GM19455 (cell line): Measurements from ENCODE around the gene TCF7L2.

Experiments
- ATAC-seq: cut with Tn5 transposase; IDR thresholded peaks from one replicate; pipeline ENCODE4 v1.9.1; 2021; ENCODE audit not compliant: unreplicated experiment

TCF7L2 gene

DNA sequence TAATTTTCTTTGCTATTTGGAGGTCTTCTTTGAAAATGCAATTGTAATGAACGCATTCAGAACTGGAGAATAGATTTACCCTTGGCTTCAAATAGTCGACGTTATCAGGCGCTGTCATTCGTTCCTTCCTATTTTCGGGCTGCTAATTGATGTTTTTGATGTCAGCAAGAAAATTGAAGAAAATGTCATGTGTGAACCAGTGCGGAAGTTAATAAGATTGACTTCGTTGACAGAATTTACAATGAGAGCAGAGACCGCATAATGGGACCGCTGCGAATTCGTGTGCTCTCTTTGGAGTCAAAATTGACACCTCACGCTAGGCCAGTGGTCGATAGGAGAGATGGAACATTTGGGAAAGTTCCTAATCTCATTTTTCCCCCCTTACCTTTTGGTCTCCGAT is 168.8 kb downstream of the TCF7L2 start:
- ATAC-seq: no peak

GRCh38 chr10:113119801-113120200 is 169.8 kb downstream of the TCF7L2 start:
- no peak for ATAC-seq

DNA sequence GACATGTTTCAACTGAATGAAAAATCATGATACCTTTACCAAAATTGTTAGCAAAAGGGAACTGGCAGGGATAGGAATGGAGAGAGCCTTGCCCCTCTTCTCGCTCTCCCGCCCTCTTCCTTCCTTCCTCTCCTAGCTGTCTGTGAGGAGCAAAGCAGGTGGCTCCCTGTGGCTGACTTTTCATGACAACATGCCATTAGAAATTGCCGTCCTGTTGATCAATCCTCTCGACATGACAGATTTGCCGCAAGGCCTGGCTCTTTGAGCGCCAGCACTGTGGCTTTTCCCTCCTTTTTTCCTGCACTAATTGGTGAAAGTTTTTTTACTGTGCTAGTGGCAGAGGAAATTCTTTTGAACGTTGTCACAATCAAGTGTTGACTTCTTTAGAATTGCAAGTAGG is 171.1 kb downstream of the TCF7L2 start:
- no peak for ATAC-seq

GRCh38 chr10:113122947-113123346 is 172.9 kb downstream of the TCF7L2 start:
- no peak for ATAC-seq

DNA sequence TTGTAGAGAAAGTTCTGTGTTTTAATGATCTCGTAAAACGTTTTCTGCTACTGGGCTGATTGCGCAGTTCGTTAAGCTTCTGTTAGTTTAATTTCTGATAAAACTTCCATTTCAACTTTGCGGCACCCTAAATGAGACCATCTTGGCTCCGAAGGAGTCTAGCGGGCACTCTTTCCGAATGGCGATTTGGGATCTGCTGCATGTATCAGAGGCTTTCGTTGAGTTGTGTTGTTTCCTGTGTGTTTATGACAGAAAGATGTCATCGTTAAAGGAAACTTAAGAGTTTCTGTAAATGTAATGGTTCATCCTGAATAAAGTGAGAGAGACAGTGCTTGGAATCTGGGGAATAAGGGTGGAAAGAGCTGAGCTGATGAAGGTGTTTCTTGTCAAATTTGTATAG is 174.7 kb downstream of the TCF7L2 start:
- no peak for ATAC-seq

- ATAC-seq: no peak
These were observed 175.6 kb downstream of the TCF7L2 start for GRCh38 chr10:113125612-113126011.

DNA sequence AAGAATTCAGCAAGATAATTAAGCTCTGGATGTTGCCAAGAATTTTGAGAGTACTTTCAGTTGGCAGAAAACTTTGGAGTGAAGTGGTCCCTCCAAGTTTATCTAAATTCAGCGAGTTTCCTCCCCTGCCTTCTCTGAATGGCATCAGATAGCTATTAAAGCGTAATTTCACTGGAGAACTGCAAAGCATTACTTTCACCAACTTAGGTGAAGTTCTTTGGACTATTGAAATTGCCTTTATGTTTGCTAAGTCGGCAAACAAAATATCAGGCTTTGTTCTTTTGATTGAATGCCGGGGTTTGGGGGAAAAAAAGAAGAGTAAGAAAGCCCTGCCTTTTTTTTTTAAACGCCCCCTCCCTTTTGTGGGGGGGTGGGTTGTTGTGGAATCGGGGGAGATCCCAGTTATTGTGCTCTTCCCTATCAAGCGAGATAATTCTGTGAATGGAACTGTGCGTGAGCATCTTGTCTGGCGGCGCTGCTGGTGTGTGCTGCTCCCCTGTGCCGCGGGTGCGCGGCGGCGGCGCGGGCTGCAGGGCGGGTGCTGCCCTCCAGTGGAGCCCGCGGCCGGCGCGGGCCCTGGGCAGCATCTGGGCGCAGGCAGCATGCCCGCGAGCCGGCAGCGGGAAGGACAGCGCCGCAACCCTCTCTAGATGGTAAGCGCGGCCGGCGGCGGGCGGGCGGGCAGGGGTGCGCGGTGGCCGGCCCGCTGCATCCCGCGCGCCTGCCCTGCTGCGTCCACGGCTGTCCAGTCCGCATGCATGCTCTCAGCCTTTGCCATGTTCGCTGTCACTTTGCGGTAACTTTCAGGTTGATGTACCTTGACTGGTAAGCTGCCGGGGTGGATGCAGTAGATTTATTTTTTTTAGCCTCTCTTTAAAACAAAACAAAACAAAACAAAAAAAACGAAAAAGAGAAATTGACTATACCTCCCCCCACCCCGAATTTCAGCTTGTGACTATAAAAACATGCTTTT is 176.5 kb downstream of the TCF7L2 start:
- ATAC-seq: no peak

DNA sequence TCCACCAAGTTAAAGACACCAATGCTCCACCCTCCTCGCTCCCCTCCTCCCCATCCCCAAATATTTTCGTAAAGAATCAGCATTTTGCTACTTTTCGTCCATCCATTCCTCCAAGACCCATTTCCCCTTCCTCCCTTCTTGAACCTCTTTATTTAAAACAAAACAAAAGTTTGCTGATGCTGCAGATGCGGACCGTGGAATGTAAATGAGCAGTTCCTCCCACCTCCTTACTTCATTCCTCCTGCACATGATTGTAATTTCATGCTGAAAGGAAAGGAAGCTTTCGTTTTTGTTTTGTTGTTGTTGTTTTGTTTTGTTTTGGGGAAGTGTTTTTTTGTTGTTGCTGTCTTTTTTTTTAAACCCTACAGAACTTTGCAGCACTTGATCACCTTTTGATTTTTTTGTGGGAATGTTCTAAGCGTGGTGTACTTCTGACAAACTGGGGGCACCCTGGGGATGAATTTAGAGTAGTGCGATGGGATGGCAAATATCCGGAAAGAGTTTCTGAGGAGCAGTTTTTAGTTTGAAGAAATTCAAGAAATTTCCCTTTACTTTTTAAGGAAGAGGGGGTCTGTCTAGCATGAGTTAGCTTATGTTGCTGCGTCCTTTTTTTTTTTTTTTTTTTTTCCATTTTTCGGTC is 177.3 kb downstream of the TCF7L2 start:
- ATAC-seq: no peak

- no peak for ATAC-seq
These were observed 177.8 kb downstream of the TCF7L2 start for GRCh38 chr10:113127901-113128283.

- no peak for ATAC-seq
These were observed 178.5 kb downstream of the TCF7L2 start for GRCh38 chr10:113128450-113129070.

GRCh38 chr10:113129117-113129516 is 179.1 kb downstream of the TCF7L2 start:
- ATAC-seq: no peak

- ATAC-seq: no peak
These were observed 180.1 kb downstream of the TCF7L2 start for GRCh38 chr10:113130014-113130641.

DNA sequence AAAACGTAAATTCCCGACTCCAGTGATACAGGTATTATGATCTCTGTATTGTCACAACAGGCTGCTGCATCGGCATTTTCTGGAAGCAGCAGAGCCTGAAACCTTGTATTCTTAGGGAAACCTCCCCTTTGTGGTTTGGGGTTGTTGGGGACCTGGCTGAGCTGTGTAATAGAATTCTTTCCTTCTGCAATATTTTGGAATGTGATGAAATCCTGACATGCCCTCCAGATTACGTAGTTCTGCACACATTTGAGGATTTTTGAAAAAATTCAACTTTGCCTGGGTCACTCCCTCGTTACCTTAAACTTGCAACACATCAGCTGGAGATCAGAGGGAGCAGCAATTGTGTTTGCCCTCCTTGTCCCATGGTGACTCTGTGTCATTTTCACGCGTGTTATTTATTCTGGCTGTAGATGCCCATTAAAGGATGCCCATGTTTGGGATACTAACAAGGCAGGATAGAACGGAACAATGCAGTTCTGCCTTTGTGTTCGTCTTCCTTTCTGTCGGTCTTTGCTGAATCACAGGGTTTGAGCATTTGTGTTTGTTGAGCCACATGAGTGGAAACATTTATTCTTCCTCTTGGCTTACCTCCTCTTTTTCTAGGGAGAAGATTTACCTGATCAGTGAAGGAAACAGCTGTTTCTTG is 181.7 kb downstream of the TCF7L2 start:
- no peak for ATAC-seq

- ATAC-seq: no peak
These were observed 182.6 kb downstream of the TCF7L2 start for GRCh38 chr10:113132591-113133121.

DNA sequence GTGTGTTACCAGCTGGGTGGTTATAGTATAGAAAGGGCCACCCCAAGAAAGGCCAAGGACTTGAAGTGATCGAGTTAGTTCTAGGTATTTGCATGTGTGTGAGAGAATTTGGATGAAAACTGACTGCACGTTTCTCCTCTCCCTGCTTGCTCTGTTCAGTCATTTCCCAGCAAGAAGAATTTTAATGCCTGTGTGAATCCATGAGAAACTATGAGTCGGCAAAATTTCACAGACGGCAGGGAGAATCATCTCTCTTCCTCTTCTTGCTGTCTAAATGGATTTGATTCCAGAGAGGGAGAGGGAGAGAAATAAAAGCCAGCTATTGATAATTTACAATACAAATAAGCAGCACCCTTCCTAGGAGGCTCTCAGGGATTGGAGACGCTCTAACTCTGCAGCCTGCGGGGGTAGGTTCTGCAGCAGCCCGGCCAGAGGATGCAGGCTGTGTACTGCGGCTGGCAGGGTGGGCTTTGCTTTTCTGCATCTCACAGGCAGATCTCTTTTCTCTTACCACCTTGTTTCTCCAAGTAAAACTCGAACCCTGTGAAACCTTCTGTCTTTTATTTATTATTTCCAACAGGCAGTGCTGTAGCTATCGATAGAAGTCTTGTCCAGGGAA is 183.6 kb downstream of the TCF7L2 start:
- ATAC-seq: no peak

DNA sequence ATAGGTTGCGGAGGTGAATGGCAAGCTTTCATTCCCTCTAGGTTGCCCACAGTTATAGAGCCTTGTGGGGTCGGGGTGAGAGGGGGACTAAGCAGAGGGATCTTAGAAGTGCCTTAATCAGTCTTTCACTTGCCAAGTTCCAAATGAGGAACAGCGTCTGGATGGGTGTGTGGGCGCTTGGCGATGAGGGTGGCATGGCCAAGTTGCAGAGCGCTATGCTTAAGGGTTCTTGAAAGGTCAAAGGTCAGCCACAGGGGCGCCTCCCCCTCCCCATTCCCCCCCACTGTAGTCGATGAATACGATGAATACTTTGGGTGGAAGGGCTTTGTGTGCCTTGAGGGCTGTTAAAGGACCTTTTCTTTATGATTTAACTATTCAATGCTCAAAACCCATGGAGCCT is 185.0 kb downstream of the TCF7L2 start:
- no peak for ATAC-seq

DNA sequence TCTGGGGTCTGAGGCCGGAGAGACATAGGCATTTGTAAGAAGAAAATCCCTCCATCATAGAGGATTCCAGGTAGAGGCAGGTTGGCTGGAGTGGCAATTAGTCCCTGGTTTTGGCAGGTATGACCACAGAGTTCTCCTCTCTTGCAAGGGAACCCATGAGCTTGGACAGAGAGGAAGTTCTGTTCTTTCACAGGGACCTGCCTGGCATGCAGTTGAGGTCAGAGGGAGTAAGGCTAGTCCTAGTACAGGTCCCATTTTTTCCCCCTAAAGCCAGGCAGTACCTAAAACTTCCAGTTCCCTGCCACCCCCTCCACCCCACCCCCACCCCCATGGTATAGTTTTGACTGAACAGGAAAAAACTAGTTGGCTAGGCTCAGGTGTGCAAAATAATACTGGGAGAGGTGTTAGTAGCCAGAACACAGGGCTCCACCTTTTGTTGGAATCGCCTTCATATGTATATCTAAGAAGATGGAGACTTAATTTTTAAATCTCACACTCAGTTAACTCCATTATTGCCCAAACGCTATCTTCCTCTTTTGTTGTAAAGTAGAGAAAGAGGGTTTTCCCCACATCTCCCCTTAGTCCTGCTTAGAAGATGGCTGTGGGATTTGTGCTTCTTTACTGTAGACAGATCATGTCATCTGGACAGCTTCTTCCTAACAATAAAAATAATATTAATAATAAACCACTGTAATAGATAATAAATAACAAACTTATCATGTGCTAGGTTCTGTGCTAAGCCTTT is 188.1 kb downstream of the TCF7L2 start:
- ATAC-seq: no peak

DNA sequence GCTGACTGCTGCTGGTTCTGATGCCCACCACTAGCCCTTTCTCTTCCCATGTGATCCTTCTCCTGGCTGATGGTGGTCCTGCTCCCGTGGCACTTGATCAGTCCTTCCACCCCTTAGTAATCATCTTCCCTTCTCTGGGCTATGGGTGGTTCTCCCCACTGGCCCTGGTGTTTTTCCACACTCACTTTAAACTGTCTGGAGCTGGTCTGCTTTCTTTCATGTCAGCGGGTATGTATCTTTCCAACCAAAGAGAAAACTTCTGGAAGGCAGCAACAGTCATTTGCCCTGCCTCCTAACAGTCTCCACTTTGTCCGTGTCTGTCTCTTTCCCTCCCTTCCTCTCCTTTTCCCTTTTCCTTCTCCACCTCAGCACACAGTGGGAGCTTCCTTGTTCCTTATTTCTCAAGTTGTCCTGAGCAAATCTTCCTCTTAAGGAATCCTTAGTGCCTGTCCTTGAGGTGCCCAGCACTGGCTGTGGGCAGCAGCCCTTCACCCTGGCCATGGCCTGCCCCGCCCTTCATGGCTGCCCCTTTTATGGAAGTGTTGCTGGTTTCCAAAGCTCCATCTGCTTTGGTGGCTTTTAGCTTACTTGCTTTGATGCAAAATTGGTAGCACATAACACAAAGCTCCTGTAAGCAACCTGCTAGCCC is 189.0 kb downstream of the TCF7L2 start:
- ATAC-seq: no peak

- no peak for ATAC-seq
These were observed 189.7 kb downstream of the TCF7L2 start for GRCh38 chr10:113139699-113140098.
